SIG-M5 (cell line): ENCODE results near the gene MYH6.

ENCODE experiments used
- DNase-seq: peaks from one replicate; lab custom pipeline; 2025; lab: John Stamatoyannopoulos, UW

The MYH6 gene

DNA sequence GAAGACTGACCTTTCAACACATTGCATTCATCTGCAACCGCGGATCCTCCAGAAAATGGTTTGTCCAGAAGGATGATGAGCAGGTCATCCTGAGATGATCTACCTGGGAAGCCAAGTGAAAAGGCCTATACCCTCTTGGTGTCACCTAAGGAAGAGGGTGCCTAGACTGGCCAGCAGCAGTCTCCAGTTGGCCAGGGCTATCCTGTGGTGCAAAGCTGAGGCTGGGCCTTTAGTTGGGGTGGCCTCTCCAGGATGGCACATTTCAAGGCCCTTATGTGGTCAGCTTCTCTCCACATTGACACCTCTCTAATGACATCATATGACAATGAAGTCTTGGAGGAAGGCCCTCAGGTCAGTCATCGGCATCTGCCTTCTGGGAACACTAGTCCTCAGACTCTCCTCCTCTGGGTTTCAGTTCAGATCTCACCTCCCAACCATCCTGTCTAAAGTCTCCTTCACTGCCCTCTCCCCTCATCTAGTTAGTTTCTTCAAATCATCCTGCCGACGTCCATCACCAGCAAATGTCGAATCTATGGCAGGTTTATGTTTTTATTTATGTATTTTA, 52.1 kb downstream of the MYH6 start:
- no peak for DNase-seq

DNA sequence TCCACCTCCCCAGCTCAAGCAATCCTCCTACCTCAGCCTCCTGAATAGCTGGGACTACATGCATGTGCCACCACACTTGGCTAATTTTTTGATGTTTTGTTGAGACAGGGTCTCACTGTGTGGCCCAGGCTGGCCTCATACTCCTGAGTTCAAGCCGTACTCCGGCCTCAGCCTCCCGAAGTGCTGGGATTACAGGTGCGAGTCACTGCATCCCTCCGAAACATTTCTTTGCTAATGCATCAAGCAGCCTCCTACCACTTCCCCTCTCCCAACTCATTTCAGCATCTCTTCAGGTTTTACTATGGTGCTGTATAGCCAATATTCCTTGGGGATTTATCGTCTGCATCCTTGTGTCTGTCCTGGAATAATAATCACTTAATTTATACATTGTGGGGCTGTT, 53.1 kb downstream of the MYH6 start:
- no peak for DNase-seq

DNA sequence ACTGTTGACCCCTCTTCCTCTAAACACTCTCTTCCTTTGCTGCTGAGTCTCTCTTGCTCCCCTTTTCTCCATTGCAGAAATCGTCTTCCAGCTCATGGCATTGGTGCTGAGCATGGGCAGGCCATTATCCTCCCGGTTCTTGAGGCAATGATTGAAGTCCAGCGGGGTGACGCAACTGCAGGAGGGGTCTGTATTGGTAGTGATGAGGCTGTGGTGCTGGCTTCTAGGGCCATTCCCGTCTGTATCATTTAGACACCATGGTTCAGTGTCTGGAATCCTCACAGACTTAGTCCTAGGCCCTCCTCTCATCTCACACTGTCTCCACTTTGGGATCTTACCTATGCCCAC, 54.7 kb downstream of the MYH6 start:
- no peak for DNase-seq

DNA sequence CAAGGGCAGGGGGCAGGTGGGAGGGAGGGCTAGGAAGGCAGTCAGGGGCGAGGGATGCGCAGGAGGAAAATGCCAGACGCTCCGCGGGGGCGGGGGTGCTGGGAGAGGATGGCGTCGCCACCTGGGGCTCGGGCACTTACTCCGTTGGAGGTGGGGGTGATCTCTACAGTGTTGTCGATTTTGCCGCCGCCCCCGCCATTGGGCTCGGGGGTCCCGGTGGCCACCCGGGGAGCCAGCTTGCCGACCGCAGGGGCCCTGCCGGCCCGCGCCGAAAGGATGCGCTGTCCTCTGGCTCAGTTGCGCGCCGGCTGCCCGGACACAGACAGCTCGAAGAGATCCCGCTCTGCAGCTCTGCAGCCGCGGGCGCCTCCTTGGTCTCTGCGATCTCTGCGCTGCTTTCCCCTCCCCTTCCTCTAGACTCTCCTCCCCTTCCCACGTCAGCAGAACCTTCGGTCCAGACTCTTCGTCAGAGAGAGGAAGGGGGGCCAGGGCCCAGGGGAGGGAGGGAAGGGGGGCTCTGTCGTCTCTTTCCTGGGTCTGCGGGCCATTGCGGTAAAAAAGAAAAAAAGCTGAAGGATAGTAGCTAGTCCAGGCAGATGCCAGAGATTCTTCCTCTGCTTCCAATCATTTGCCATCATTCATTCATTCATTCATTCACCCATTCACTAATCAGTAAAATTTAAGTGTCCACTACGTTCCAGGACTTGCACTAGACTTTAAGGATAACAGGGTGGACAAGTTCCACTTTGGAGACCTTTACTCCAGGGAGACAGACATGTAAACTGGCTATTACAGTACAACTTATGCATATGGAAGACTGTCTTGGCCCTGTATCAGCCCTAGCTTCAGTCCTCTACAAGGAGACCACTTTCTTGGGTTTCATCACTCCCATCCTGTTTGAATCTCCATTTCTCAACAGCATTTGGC, 55.3 kb downstream of the MYH6 start, which contains the start of gene SLC22A17:
SLC22A17 (minus strand) TSS at position 382 of the 927 bp plus-strand sequence.
- DNase-seq, result no peak

DNA sequence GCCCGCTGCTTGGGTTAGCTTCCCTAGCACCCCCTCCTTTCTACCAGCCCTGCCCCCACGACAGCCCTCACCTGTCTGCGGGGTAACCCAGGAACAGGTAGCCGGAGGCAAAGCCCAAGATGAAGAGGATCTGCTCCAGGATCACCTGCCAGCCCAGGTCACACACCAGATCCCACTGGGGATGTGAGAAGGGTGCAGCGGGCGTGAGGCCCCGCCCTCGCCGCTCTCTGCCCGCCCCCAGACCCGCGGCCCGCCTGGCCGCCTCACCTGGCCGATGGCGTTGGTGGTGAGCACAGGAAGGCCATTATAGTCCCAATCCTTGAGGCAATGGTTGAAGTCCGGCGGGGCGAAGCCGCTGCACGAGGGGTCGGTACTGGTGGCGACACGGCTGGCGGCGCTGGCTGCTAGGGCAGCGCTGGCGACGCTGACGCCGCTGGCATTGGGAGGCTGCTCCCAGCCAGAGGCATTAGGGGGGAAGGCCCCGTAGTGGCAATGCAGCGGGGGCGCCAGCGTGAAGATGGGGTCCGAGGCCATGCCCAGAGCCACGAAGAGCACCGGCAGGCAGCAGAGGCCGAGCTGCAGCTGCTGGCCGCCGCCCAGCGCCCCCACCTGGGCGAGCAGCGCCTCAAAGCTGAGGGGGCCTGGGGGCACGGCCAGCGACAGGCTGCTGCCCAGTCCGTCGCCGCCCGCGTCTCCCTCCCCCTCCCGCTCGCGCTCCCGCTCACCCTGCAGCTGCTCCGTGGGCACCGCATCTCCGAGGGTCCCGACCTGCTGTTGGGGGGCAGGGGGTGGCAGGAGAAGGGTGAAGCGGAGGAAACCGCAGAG, 56.2 kb downstream of the MYH6 start:
- no peak for DNase-seq

DNA sequence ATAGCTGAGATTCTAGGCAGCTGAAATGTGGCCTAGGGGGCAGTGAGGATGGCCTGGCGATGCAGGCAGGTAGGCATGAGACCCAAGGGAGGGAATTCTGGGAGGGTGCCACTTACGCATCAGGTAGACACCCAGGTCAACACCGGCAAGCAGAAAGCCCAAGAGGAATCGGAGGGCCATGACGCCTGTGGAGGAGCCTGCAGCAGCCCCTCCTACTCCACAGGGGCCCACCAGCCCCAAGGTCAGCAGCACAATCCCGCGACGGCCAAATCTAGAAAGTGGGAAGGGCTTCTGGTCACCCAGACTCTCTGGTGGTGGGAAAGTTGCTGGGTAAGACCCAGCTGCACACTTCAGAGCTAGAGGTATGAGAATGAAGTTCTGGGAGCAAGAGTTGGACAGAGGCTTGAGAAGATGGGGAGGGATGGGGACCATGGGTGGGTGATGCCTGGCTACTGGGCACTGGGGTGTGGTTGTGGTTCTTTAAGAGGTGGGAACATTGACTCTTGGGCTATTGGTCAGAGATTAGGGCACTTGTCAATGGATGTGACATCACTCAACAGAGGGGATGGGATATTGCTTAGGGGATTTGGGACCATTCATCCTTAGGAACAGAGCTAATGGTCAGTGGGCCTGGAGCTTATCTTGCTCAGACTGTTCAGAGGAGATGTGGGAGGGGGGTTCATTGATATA, 58.8 kb downstream of the MYH6 start:
- DNase-seq, result no peak

DNA sequence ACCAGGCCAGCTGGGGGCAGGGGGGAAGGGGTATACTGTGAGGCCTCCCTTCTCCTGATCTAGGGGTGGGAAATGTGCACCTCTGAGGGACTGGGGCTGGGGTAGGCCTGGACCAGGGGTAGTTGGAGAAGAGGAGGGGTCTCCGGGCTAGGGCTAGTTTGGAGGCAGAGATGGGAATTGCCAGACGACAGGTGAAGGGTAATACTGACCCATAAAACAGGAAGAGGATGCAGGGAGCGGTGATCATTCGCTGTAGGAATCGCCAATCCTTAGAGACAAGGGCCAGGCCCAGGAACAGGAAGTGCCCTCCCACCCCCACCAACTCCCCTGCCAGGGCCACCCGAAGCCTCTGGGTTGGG, 59.8 kb downstream of the MYH6 start:
- DNase-seq, result no peak

DNA sequence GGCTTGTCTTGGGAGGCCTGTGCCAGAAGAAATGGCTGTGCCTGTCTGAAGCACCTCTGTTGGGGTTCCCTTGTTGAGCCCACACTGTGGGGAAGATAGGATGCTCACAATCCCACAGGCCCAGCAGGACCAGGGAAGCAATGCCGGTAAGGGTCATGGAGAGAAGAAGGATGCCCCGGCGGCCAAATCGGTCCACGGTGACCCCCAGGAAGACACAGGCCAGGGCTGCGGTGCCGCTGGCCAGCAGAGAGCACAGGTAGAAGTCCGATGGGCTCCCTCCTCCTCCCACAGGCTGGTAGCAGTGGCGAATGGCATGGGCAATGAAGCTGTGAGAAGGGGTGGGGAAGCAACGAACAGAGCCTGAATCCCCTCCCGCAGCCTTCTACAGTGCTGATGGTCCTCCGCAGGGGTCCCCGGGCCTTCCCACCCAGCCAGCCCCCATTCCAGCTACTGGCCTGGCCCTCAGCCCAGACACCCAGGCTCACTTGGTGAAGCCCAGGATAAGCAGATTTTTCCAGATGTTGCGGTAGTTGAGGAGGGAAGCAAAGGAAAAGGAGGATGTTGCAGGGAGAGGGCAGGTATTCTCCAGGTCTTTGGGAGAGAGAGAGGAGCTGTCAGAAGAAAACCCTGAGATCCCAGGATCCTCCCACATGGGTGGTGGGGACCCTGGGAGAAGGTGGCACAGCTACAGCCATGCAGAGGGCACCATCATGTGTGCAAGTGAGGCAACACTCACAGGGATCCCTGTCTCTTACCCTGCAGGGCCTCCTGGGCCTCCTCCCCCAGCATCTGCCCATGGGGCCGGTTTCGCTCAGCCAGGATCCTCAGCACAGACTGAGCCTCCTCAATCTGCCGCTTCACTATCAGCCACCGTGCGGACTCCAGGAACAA, 60.4 kb downstream of the MYH6 start:
- no peak for DNase-seq

DNA sequence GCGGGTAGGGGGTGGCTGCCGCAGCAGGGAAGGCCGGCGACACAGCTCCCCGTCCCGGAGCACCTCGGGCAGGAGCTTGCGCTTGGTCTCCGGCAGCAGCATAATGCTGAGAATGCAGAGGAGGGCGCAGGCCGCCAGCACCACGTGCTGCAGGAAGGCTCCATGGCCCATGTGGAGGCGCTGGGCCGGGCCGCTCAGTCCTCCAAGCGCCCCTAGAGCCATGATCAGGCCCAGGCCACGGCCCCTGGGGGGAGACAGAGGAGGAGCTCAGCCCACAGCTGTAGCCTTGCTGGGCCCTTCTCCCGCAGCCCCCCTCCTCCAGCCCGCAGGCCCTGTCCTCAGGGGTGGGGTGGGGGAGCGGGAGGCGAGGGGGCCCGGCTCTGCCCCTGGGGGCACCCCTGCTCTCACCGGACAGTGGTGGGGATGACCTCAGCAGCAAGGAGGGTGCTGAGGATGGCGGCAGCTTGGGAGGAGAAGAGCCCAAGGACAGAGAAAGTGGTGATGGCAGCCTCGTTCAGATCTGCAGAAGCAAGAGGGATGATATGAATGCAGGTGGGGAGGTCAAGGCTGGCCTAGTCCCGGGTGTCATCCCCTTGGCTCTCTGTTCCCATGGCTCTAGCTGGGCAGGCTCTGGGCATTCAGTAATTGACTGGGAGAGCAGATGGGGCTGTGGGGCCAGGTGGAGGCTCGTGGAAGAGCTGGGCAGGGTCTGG, 61.2 kb downstream of the MYH6 start:
- no peak for DNase-seq

DNA sequence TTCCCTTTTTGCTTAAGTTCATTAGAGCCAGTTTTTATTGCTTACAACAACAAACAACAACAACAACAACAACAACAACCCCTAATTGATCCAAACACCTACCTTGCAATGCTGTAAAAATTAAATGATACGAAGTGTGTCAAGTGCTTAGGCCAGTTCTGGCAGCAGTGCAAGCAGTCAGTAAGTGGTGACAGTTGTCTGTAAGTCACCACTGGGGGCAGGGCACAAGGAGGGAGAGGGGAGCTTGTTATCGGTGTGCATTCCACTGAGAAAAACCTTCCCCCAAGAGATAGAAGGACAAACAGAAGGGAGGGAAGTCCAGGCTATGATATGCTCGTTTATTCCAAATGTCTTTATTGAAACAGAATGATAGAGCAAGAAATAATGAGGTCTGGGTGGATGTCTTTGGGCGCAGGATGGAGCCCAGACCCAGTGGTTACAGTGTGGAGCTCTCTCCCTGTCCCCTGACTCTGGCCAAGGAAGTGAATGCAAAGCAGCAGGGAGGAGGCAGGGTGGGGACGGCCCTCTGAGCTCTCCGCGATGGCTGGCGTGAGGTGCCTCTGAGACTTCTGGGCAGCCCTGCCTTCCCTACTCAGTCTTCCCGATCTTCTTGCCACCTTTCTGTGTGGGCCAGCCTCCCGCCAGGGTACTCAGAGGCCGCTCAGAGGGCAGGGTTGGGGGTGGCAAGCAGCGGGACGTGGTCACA, 61.9 kb downstream of the MYH6 start:
- DNase-seq, result no peak

DNA sequence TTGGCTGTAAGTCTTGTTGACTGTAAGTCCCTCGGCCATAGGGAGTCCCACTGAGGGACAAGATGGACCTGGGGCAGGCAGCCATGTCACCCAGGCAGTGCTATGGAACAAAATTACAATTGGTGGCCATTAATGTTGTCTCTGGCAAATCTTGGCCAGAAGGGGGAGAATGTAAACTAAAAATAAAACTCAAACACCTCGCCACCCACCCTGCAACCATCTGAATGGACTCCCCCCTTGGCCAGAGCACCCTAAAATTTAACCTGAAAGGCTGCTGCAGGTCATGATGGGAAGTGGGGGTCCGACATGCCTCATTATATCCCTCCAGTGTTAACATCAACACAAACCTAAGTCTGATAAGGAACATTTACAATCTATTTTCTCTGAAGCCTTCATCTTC, 63.6 kb downstream of the MYH6 start:
- no peak for DNase-seq

DNA sequence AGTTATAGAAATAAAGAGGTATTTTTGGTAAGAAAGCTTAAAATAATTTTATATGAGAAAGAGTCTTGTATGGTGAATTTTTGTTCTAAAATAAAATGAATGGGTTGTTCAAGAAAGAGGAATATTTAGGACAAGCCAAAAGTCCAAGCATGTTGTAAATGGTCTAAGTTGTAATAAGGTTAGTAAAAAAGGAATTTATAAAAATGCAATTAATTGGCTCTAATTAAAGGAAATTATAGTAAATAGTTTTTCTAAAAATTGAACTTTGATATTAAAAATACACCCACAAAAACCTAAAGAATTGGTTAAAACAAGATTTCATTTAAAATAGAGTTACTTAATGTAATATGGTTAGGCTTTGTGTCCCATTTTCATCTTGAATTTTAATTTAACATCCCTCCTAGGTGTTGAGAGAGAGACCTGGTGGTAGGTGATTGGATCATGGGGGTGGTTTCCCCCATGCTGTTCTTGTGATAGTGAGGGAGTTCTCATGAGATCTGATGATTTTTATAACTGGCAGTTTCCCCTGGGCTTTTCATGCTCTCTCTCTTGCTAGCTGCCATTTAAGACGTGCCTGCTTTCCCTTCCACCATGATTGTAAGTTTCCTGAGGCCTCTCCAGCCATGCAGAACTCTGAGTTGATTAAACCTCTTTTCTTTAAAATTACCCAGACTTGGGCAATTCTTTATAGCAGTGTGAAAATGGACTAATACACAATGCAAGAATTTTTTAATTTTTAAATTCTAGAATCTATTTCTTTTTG, 68.4 kb downstream of the MYH6 start:
- DNase-seq, result no peak

DNA sequence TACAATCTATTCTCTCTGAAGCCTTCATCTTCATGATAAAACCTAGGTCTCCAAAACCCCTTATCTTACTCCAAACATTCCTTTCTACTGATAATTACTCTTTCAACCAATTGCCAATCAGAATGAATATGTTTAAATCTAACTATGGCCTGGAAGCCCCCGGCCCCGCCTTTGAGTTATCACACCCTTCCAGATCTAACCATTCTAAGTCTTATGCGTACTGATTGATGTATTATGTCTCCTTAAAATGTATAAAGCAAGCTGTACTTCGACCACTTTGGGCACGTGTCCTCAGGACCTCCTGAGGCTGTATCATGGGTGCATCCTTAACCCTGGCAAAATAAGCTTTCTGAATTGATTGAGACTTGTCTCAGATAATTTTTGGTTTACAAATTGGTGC, 72.5 kb downstream of the MYH6 start:
- no peak for DNase-seq
